GM19023 (cell line): ENCODE measurements around the gene MYH14.
"Not testable (repeated sequence)": the region's sequence is repeated elsewhere in the genome, so short reads cannot be mapped to it uniquely, and the experiment has no call there.

Experiments used
- ATAC-seq: cut with Tn5 transposase; IDR thresholded peaks from one replicate; pipeline ENCODE4 v1.9.1; 2021; ENCODE audit warnings: mild to moderate bottlenecking, moderate library complexity; ENCODE audit not compliant: unreplicated experiment

The MYH14 gene

DNA sequence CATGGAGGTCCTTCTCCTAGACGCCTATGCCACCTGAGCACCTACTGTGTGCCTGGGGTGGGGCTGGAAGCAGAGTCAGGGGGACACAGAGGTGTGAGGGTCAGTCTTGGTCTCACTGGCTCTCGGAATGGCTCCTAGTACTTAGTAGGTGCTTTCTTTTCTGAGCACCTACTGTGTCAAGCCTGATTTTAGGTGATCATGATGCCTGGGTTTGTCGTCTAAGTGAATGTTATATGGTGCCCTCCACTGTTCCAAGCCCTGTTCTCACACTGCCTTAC lies 20.0 kb downstream of the MYH14 start:
- ATAC-seq = no peak

DNA sequence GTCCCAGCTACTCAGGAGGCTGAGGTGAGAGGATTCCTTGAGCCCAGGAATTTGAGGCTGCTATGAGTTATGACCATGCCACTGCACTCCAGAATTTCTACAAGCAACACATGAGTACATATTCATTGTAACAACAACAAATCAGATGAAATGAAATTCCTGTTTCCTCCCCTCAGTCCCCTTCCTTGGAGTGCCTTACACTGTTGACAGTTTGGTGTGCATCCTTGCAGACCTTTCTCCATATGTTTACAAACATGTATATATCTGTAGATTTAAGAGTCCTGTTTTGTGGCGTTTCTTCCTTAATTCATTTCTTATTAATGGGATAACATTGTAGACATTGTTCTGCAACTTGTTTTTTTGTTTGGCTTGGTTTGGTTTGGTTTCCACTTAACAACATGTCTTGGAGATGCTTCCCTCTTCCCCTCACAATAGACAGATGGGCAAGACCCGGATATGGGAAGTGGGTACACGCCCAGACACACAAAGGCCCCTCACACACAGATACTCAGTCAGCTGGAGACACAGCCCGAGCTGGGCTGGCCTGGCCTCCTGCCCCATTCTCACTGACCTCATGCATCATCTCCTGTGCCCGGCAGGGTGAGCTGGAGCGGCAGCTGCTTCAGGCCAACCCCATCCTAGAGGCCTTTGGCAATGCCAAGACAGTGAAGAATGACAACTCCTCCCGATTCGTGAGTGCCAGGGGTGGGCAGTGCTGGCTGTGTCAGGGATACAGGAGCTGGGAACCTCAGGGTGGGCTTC lies 21.7 kb downstream of the MYH14 start:
- ATAC-seq = no peak

DNA sequence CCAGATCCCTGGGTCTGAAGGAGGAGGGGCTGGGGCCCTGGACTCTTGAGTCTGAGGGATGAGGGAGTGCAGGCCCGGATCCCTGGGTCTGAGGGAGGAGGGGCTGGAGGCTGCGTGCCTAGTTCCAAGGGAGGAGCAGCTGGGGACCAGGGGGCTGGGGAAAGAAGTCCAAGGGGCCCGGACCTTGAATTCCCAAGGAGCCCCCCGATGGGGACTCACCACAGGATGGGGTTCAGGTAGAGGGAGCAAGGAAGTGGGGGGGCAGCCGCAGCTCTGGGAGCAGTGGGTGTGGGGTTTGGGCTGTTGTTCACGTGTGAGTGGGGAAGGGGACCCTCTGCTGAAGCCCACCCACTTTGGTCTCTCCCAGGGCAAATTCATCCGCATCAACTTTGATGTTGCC lies 23.1 kb downstream of the MYH14 start:
- ATAC-seq = no peak

DNA sequence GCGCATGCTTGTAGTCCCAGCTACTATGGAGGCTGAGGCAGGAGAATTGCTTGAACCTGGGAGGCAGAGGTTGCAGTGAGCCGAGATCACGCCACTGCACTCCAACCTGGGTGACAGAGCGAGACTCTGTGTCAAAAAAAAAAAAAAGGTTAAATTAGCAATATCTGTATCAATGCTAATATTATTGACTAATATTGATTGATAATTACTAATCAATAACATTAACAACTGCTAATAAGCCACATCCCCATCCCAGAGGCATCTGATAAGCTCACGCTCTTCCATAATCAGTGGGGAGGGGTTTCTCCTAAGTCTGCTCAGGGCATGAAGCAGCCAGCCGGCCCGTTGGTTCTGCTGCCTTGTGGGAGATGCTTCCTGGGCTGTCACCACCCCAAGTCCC lies 24.7 kb downstream of the MYH14 start:
- not testable (repeated sequence) for ATAC-seq

DNA sequence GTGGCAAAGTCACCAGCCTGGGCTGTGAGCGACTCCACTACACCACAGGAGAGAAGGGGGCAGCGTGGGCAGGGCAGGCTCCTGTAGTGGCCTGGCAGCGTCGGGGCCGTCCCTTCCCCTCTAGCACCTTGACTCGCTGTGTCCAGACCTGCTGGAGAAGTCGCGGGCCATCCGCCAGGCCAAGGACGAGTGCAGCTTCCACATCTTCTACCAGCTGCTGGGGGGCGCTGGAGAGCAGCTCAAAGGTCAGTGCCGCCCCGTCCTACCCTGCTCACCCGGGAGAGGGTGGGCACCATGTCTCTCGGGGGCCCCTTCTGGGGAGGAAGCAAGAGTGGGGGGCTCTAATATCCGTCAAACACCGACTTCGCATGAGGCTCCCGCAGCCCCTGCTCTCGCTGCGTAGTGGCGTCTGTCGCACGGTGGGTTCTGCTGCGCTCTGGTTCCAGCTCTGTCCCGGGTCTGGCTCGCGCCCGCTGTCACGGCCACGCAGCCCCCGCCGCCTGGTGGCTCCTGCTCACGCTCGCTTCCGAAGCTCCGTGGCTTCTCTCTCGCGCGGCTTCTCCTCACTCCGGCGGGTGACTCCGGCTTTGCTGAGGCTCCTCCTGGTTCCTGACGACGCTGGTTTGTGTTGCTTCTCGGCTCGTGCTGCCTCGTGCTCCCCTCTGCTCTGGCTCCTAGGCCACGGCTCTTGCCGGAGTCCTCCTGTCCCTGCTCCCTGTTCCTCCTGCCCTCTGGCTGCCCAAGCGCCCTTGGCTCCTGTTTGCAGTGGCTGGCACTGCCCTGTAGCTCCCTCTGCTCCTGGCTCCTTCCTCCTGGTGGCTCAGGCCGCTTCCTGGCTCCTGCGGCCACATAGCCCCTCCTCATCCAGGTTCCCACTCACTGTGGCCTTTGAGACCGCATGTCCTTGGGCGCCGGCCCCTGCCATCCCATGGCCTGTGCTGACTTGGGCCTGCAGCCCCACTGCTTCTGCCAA lies 27.2 kb downstream of the MYH14 start:
- ATAC-seq = no peak

DNA sequence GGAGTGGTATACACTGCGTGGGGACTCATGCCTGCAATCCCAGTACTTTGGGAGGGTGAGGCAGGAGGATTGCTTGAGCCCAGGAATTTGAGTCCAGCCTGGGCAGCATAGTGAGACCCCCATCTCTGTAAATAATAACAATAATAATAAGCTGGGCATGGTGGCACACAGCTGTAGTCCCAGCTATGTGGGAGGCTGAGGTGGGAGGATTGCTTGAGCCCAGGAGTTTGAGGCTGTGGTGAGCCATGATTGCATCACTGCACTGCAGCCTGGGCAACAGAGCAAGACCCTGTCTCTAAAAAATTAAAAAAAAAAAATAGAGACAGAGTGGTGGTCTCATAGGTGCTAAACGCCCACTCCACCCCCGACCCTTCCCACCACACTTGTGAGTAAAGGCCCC lies 28.0 kb downstream of the MYH14 start:
- not testable (repeated sequence) for ATAC-seq

DNA sequence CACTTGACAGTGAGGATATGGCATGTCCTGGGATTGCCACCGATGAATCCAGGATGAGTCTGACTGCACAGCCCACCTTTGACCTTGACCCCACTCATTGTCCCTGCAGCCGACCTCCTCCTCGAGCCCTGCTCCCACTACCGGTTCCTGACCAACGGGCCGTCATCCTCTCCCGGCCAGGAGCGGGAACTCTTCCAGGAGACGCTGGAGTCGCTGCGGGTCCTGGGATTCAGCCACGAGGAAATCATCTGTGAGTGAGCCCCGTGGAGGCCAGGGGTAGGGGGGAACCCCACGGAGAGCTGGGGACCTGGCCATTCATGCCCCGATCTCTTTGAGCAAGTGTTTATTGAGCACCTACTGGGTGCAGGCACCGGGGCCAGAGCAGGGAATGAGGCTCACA lies 28.4 kb downstream of the MYH14 start:
- ATAC-seq = no peak

DNA sequence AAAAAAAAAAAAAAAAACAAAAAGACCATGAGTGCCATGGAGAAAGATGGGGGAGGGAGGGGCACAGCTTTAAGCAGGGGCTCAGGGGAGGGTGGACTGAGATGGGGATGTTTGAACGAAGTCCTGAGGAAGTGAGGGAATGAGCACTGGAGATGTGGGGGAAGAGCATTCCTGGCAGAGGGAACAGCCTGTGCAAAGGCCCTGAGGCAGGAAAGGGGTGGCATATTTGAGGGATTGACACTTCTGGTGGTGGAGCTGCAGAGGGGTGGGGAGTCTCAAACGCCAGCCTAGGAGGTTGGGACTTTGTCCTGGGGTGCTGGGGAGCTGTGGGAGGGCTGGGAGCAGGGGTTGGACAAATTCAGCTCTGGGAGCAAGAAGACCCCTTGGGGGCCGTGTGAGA lies 29.2 kb downstream of the MYH14 start:
- ATAC-seq = no peak

DNA sequence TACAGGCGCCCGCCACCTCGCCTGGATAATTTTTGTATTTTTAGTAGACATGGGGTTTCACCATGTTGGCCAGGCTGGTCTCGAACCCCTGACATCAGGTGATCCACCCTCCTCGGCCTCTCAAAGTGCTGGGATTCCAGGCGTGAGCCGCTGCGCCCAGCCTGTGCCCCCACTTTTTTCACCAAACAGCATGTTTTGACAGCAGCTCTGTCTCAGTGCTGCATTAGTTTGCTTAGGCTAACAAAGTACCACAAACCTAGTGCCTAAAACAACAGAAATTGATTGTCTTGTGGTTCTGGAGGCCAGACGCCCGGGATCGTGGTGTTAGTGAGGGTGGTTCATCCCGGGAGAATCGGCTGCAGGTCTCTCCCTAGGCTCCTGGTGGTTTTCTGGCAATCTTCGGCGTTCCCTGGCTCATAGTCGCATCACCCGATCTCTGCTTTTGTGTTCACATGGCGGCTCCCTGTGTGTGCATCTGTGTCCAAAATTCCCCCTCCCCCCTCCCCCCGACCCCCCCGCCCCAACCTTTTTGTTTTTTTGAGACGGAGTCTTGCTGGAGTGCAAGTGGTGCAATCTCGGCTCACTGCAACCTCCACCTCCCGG lies 30.0 kb downstream of the MYH14 start:
- no peak for ATAC-seq

DNA sequence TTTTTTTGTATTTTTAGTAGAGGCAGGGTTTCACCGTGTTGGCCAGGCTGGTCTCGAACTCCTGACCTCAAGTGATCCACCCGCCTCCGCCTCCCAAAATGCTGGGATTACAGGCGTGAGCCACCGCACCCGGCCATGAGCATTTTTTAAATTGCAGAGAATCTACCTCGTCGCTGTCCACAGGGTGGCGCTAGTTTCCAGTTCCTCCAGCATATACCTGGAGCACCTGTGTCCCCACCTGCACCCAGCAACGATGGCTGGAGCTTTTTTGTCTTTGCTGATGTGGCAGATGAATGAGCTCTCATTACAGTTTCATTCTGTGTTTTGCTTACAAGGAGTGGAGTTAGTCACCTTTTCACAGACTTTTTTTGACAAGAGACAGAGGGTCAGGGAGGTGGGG lies 34.1 kb downstream of the MYH14 start:
- not testable (repeated sequence) for ATAC-seq

DNA sequence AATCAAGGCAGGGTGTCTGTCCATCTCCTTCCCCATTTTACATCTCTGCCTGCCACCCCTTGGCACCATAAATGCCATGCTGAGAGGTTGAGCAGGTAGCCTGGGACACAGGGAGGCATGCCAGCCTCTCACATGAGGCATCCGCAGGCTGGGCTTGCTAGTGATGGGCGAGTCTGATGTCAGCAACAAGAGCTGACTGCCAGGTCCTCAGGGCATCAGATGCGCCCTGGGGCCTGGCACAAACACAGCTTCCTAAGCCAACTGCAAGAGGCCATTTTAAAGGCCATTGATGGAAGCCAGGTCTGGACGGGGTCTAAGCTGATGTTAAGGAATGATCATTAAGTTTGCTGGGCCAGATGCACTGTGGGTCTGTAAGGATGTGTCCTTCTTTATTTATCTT lies 34.6 kb downstream of the MYH14 start:
- ATAC-seq = no peak

DNA sequence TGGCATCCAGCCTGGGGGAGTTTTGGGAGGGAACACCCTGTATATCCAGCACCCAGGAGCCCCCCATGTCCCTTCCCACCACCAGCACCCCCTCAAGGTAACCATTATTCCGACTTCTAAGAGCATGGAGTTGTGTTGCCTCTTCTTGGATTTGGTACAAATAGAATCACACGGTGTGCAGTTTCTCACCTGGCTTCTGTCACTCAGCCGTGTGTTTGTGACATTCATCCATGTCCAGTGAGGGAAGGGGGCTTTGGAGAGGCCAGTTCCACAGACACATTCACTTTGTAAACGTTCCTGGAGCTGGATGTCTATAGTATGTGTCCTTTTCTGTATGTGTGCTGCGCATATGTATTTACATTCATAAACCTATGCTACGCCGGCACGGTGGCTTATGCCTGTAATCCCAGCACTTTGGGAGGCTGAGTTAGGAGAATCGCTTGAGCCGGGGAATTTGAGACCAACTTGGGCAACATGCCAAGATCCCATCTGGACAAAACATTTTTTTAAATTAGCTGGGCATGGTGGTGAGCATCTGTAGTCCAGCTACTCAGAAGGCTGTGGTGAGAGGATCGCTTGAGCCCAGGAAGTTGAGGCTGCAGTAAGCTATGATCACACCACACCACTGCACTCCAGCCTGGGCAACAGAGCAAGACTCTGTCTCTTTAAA lies 36.6 kb downstream of the MYH14 start:
- ATAC-seq = no peak

DNA sequence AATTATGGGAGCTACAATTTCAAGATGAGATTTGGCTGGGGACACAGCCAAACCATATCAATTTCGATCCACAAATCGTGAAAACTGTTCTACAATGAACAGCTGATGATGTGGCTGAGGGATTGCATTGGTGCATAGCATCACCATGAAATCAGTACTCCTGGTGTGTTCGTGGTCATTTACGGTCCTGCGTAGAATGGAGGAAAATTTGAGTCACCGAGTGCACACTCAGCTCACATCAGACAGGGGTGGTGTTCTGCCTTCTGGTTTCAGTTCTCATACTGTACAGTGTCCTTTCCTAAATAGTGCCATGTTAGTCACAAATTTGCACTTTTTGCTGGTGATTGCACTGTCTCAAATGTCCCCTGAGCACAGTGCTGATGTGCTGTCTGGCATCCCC lies 39.2 kb downstream of the MYH14 start:
- ATAC-seq = no peak

DNA sequence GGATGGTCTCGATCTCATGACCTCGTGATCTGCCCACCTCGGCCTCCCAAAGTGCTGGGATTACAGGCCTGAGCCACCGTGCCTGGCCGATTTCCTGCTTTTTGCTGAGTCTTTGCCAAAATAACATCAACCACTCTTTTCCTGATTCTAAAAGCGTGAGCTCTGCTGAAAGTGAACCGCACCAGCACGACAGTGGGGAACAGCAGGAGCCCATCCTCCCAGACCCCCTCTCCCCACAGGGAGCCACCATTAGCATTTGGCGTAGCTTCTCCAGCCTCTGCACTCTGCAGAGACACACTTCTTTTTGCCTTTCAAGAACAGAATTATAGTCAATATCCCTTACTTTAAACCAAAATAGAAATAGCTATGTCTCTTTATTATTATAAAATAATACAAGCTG lies 41.3 kb downstream of the MYH14 start:
- ATAC-seq = no peak

DNA sequence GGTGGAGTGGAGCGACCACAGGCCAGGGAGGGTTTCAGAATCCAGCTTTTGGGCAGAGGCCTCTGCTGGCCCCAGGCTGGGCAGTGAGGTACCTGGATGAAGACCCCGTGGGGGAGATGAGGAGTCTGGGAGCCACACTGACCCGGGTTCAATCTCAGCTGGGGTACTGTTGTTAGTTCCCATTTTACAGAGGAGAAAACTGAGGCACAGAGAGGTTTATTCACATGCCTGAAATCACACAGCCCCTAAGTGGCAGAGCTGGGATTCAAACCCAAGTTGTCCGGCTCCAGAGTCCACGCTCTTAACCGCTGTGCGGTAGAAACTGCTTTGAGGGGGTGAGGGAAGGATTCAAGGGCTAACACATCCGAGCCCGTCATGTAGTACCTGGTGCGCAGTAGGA lies 45.0 kb downstream of the MYH14 start:
- ATAC-seq = no peak

DNA sequence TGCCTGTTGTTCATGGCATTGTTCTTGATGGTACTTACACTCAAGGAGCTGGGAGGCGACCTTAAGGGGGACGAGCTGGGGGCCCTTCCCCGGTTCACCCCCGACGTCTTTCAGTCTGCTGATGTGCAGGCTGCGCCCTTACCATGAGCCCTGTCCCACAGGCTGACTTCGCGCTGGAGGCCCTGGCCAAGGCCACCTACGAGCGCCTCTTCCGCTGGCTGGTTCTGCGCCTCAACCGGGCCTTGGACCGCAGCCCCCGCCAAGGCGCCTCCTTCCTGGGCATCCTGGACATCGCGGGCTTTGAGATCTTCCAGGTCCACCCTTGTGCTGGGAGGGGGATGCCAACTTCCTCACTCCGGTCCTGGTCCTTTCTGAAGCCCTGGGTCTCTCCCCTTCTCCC lies 45.4 kb downstream of the MYH14 start:
- no peak for ATAC-seq

DNA sequence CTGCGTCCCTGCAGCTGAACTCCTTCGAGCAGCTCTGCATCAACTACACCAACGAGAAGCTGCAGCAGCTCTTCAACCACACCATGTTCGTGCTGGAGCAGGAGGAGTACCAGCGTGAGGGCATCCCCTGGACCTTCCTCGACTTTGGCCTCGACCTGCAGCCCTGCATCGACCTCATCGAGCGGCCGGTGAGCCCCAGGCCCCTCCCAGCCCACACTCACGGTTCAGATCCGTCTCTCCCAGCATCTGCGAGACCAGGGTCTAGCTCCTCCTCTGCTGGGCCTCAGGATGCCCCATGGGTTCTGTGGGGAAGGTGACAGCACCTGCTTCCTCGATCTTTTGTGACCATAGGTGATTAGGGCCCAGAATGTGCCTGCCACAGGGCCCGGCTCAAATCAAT lies 46.2 kb downstream of the MYH14 start:
- ATAC-seq = no peak

DNA sequence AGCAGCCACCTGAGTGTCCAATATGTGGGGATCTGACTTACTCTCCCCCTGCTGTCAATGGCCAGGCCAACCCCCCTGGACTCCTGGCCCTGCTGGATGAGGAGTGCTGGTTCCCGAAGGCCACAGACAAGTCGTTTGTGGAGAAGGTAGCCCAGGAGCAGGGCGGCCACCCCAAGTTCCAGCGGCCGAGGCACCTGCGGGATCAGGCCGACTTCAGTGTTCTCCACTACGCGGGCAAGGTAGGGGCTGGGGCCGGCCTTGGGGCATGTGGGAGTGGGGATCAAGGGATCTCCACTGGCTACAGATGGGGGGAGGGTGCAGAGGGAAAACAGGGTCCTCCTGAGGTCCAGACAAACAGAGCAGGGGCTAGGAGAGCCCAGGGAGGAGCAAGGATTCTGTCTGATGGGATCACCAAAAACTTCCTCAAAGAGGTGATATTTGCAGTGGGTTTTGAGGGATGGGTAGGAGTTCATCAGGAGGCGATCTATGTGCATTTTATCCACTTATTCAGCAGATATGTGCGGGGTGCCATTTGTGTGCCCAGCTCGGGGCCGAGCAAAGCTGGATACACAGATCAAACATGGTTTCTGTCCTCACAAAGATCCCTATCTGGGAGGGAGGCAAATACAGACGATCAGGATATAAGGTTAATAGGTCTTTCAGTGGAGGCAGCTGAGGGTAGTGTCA lies 47.2 kb downstream of the MYH14 start:
- ATAC-seq = no peak

DNA sequence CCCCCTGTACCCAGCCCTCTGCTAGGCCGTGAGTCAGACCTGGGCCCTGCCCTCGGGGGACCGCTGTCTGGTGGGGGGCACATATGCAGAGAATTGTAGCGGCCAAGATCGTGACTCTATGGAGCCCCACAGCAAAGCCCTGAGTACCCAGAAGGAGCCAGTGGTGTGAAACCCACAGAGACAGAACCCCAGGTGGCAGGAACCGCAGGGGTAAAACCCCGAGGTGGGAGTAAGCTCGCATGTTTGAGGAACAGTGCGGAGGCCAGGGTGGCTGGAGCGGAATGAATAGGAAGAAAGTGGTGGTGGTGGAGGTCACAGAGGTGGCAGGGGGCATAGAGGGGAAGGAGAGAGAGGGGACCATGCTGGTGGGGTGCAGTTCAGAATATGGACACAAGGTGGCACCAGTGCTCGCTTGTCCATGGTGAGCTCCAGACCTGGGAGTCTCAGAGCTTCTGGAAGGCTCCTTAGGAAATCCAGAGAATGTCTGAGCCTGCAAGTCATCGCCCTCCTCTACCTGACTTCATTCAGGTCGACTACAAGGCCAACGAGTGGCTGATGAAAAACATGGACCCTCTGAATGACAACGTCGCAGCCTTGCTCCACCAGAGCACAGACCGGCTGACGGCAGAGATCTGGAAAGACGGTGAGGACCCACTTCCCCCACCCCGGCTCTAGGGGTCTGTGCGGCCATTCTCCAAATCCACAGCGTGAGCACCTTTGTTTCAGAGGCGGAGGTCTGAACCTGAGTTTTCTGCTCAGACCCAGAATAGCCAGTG lies 48.9 kb downstream of the MYH14 start:
- no peak for ATAC-seq

DNA sequence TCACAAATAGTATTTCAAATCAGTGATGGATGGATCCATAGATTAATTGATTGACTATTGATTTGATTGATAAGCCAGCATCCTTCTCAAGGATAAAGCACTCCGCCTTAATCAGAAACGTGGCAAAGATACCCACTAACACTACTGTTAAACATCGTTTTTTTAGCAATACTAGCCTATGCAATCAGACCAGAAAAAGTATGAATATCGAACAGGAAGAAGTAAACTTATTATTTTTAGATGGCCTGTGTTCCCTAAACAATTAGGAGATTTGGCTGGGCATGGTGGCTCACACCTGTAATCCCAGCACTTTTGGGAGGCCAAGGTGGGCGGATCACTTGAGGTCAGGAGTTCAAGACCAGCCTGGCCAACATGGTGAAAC lies 49.5 kb downstream of the MYH14 start:
- no peak for ATAC-seq
